GM19023 (cell line): ENCODE measurements around the gene ARHGDIB.

ENCODE experiments used
- ATAC-seq: cut with Tn5 transposase; IDR thresholded peaks from one replicate; pipeline ENCODE4 v1.9.1; 2021; ENCODE audit warnings: mild to moderate bottlenecking, moderate library complexity; ENCODE audit not compliant: unreplicated experiment

Gene ARHGDIB

DNA sequence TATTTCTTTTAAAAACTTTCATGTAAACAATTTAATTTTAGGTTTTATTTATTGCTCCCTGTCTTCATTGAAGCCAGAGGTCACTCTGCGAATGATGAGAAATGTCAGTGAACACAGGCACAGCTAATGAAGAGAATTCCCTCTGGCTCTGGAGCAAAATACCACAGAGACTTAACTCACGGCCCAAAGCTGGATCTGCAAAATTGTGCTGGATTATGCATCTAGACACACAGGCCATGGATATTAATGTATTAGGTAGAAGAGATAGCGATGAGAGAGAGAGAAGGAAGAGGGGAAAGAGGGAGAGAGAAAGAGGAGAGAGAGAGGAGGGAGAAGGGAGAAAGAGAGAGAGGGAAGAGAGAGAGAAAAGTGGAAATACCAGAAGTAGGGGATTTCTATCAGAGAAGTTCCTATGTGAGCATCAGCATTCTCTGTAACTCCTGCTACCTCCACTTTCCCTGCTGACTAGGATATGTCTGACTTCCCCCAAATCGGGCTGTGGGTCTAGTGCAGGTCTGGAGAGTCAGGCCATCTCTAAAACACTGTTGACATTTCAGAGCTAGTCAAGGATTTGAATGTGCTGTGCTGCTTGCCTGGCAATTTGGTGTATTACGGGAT, 3.7 kb downstream of the ARHGDIB start:
- ATAC-seq: no peak

- ATAC-seq: no peak
These were observed 4.5 kb downstream of the ARHGDIB start for GRCh38 chr12:14956905-14957304.

- no peak for ATAC-seq
These were observed 5.1 kb downstream of the ARHGDIB start for GRCh38 chr12:14956024-14956891.

GRCh38 chr12:14954269-14954668, 7.1 kb downstream of the ARHGDIB start:
- ATAC-seq: no peak

- ATAC-seq: no peak
These were observed 7.6 kb downstream of the ARHGDIB start for GRCh38 chr12:14953752-14954151.

- peak; percentile 52 for ATAC-seq
These were observed 9.0 kb downstream of the ARHGDIB start for GRCh38 chr12:14952299-14952921.

GRCh38 chr12:14951851-14952250, 9.6 kb downstream of the ARHGDIB start:
- ATAC-seq: no peak

GRCh38 chr12:14950982-14951746, 10.2 kb downstream of the ARHGDIB start:
- ATAC-seq: no peak

DNA sequence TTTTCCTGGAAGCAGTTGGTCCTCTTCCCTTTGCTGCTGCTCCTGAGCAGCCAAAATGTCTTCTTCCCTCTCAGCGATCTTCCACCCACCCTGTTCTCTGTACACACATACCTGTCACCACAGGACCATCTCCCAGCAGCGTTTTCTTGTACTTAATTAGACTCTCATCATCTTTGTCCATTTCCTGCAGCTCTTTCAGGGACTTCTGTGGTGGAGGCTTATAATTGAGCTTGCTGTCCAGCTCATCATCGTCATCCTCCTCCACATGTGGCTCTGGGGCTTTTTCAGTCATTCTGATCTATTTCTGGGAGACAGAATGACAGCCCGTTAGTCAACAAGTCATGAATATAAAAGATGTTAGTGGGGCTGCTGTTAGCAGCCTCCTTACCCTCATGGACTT, 11.0 kb downstream of the ARHGDIB start:
- no peak for ATAC-seq

GRCh38 chr12:14949631-14950030, 11.8 kb downstream of the ARHGDIB start:
- no peak for ATAC-seq

DNA sequence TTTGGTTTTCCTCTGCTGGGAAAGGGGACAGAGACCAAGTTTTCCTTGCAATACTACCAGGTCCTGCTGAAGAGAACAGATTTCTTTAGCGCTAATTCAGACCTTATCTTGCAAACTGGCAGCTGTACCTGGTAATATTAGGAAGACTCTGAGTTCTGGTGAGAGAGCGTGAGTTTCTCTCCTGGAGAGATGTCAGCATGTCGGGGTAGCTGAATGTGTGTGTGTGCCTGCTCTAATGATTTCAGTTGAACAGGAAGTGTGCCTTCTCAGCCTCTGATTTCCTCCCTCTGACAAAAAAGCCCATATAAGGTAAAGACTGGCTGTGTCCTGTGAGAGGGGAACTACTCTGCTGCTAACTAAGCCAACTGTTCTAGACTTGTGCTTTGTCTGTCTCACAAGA, 12.7 kb downstream of the ARHGDIB start:
- peak; percentile 94 for ATAC-seq

DNA sequence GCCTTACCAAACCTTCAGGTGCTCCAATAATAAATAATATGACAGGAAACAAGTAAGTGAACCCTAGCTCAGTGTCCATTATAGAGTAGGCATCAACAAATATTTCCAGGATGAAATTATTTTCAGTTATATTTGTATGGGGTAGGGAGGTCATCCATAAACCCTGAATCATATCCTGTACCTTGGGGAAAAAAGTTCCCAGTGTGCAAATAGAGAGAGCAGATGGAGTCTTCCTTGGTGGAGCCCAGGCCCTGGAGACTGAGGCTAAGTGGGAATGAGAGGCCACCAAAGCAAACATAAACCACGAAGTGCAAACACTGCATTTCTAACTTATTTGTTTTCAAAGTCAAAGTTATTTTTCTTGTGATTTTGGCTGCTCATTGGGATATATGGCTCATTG, 14.5 kb downstream of the ARHGDIB start:
- no peak for ATAC-seq

DNA sequence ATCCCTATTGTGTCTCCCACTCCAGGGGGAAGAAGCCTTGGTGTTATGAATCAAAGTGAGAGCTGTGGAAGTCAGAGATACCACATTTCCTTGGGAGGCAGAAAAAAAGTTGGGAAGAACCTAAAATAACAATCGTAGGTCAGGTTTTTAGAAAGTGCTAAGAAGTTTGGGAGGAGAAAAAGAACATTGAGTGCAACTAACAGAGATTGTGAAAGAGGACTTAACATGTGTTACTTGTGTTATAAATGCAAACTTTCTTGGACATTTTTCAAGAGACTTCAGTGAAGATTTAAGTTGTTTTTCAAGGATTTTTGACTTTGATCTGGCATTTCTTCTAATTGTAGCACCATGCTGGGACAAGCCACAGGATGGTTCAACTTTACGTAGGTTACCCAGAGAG, 15.2 kb downstream of the ARHGDIB start:
- ATAC-seq: no peak

DNA sequence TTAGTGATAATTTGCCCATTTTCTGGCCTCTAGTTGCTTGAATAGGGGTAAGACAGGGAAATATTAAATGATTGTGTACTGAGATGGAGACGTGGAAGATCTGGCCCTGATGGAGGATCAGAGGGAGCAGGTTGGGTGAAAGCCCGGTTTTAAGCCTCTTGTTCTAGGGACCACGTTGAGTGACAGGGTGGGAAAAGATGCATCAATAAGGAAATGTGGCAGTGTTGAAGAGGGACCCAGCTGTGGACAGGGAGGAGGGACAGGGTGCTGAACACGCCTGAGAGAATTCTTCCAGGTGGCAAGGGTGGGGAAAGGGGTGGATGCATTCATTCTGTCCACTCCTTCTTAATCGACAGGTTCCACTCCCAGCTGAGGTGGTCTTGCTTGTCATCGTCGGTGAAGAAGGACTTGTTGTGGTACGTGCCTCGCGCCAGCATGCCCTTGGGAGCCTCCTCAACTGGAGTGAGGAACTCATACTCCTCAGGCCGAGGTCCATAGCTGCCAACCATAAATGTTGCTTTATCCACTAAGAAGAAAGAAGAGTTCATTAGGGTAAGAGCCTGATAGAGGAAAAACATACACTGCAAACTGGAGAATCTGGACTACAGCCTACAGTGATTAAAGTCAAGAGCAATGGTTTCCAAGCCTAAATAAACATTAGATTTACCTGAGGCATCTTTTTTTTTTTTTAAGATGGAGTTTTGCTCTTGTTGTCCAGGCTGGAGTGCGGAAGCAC, 19.0 kb downstream of the ARHGDIB start:
- ATAC-seq: no peak

DNA sequence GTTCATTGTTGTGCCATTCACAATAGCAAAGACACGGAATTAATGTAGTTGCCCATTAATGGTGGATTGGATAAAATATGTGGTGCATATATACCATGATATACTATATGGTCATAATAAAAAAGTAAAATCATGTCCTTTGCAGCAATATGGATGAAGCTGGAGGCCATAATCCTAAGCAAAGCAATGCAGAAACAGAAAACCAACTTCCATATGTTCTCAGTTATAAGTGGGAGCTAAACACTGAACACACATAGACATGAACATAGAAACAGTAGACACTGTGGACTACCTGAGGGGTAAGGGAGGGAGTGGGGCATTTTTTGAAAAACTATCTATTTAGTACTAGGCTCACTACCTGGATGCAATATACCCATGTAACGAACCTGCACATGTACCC, 20.0 kb downstream of the ARHGDIB start:
- no peak for ATAC-seq

- no peak for ATAC-seq
These were observed 23.1 kb downstream of the ARHGDIB start, which contains the start of gene ERP27 for GRCh38 chr12:14938301-14938700. TSS of gene ERP27 (minus strand) at chr12:14938537. CDS start at chr12:14938508, 29 bp downstream.

DNA sequence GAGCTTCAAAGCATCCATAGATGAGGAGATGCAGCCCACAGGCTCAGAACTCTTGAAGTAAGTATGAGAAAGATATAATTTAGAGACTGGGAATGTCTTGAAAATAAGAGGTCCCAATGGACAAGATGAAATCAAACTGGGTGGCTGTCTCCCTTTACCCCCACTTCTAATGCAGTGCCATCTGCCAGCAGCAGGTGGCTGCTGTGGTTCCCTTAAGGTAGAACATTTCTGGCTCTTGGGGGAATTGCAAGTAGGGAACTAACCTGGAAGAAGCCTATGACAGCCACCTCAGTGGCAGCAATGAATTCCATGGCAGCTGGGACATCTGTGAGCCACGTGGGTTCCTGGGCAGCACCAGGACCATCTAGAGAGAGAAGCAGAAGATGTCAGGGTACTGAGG, 23.7 kb downstream of the ARHGDIB start:
- no peak for ATAC-seq

- no peak for ATAC-seq
These were observed 24.4 kb downstream of the ARHGDIB start for GRCh38 chr12:14937014-14937413.

GRCh38 chr12:14936224-14936861, 25.1 kb downstream of the ARHGDIB start:
- no peak for ATAC-seq

- no peak for ATAC-seq
These were observed 26.4 kb downstream of the ARHGDIB start for GRCh38 chr12:14935031-14935430.
